Large intestine (tissue), 3 donors: ENCODE data around the gene CDK12. TPM values are rescaled to one million over a fixed set of nuclear protein-coding genes. Genes with fewer than 3 reads are reported as not detected.
"Not testable (repeated sequence)": the region's sequence is repeated elsewhere in the genome, so short reads cannot be mapped to it uniquely, and the experiment has no call there.

Experiments used
- DNase-seq, 2 donors: peaks; one replicate each; pipeline versions ENCODE4 v3.0.0 to v3.0.0-alpha.2; 2013
- H3K27ac ChIP-seq: one replicate; pipeline ENCODE4 v1.5.1; 2013; ENCODE audit warnings: low read length
- H3K27me3 ChIP-seq: 2 replicates; pipeline ENCODE4 v1.6.1; 2013; ENCODE audit warnings: low read length; ENCODE audit not compliant: control insufficient read depth, insufficient read depth
- H3K36me3 ChIP-seq: 2 replicates; pipeline ENCODE4 v1.6.1; 2013; ENCODE audit warnings: low read length; ENCODE audit not compliant: control insufficient read depth, insufficient read depth
- H3K4me1 ChIP-seq: one replicate; pipeline ENCODE4 v1.6.1; 2013; ENCODE audit warnings: low read length; ENCODE audit not compliant: control insufficient read depth, insufficient read depth
- H3K4me3 ChIP-seq: one replicate; pipeline ENCODE4 v1.5.1; 2013; ENCODE audit warnings: low read length
- H3K9me3 ChIP-seq: one replicate; pipeline ENCODE4 v1.6.1; 2013; ENCODE audit warnings: mild to moderate bottlenecking, low read depth, low read length, moderate library complexity; ENCODE audit not compliant: control insufficient read depth
- WGBS: methylation state at CpG from one replicate; pipeline ENCODE4 v1.1.5; 2013; ENCODE audit warnings: low lambda C conversion rate; ENCODE audit not compliant: insufficient coverage; 5-methylcytosine and 5-hydroxymethylcytosine counted together
- polyA plus RNA-seq: library from polyadenylated mRNA; unstranded; fragments of 120-200 nt; gene quantifications from one replicate; pipeline ENCODE4 v1.2.1, GENCODE V29; 2013

CDK12 gene
- polyA plus RNA-seq, 1 donor = 45.9 TPM

- Histone ChIP-seq H3K27ac (peak overlapping the region; percentile 99), H3K9me3 (no peaks in the 10 kb centered on the region), H3K36me3 (peaks cover under 1% of the 10 kb centered on the region), H3K27me3 (no peaks in the 10 kb centered on the region), H3K4me3 (peak overlapping the region; percentile 94), H3K4me1 (no peaks in the 10 kb centered on the region)
- peak in 1 of 2 donors; percentile 51 for DNase-seq
- WGBS = no CpG with 5 or more reads among the region's 34 CpGs
Measured at GRCh38 chr17:39461926-39462569, 762 bp downstream of the CDK12 start.

GRCh38 chr17:39462631-39463375 lies 1.5 kb downstream of the CDK12 start:
- H3K4me3 ChIP-seq = peak overlapping the region; percentile 94
- H3K9me3 ChIP-seq = no peaks in the 10 kb centered on the region
- peak overlapping the region; percentile 99 for H3K27ac ChIP-seq
- no peaks in the 10 kb centered on the region for H3K4me1 ChIP-seq
- H3K27me3 ChIP-seq = no peaks in the 10 kb centered on the region
- DNase-seq = peak; percentile 2 to 23
- 0% methylated on average over 1 of the region's 28 CpGs for WGBS
- H3K36me3 ChIP-seq = peaks cover 5% of the 10 kb centered on the region

DNA sequence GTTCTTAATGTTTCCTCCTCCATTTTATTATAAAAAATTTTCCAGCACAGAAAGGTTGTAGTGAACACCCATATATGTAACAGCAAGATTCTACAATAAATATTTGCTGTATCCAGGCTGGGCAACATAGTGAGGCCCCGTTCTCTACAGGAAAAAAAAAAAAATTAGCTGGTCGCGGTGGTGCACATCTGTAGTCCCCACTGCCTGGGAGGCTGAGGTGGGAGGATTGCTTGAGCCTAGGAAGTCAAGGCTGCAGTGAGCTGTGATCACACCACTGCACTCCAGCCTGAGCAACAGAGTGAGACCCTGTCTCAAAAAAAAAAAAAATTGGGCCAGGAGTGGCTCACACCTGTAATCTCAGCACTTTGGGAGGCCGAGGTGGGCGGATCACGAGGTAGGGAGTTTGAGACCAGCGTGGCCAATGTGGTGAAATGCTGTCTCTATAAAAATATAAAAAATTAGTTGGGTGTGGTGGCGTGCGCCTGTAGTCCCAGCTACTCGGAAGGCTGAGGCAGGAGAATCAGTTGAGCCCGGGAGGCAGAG lies 3.4 kb downstream of the CDK12 start:
- not testable (repeated sequence) for H3K27me3 ChIP-seq, H3K36me3 ChIP-seq, H3K9me3 ChIP-seq, H3K27ac ChIP-seq, DNase-seq, H3K4me1 ChIP-seq
- 90% methylated on average over 2 of the region's 11 CpGs for WGBS
- H3K4me3 ChIP-seq = peak overlapping the region; percentile 94

DNA sequence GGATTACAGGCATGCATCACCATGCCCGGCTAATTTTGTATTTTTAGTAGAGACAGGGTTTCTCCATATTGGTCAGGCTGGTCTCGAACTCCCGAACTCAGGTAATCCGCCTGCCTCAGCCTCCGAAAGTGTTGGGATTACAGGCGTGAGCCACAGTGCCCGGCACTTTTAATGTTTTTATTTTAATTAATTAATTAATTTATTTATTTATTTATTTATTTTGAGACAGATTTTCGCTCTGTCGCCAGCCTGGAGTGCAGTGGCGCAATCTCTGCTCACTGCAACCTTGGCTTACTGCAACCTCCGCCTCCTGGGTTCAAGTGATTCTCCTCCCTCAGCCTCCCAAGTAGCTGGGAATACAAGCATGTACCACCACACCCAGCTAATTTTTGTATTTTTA lies 7.3 kb downstream of the CDK12 start:
- H3K27ac ChIP-seq, H3K9me3 ChIP-seq, H3K4me1 ChIP-seq, H3K27me3 ChIP-seq, H3K4me3 ChIP-seq, DNase-seq: not testable (repeated sequence)
- no CpG with 5 or more reads among the region's 11 CpGs for WGBS
- H3K36me3 ChIP-seq = peaks cover 32% of the 10 kb centered on the region

- H3K36me3 ChIP-seq = peaks cover 46% of the 10 kb centered on the region
- WGBS = 100% methylated on average over 1 of the region's 7 CpGs
Measured at GRCh38 chr17:39473310-39473709, 12.0 kb downstream of the CDK12 start.

GRCh38 chr17:39479631-39480030 lies 18.3 kb downstream of the CDK12 start:
- not testable (repeated sequence) for DNase-seq, H3K27ac ChIP-seq, H3K4me1 ChIP-seq, H3K9me3 ChIP-seq, H3K27me3 ChIP-seq, H3K4me3 ChIP-seq
- H3K36me3 ChIP-seq = peaks cover 33% of the 10 kb centered on the region
- 100% methylated on average over 1 of the region's 8 CpGs for WGBS

More at GRCh38 chr17:39473310-39473709, 12.0 kb downstream of the CDK12 start:
- Histone ChIP-seq H3K27ac (no peak overlapping the region), H3K4me3 (no peak overlapping the region), H3K9me3 (no peaks in the 10 kb centered on the region), H3K27me3 (no peaks in the 10 kb centered on the region), H3K4me1 (no peaks in the 10 kb centered on the region)
- DNase-seq = no peak

DNA sequence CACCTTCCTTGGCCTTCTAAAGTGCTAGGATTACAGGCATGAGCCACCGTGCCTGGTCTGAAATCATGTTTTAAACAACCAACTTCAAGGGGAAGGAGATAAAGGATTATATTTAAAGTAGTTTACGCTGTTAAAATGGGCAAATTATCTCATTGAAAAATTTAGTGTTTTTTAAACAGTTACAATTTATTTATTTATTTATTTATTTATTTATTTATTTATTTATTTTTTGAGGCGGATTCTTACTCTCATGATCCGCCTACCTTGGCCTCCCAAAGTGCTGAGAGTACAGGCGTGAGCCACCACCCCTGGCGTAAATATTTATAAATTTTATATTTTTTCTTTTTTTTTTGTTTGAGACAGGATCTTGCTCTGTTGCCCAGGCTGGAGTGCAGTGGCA lies 22.2 kb downstream of the CDK12 start:
- Histone ChIP-seq H3K4me3 (no peak overlapping the region), H3K27me3 (no peaks in the 10 kb centered on the region), H3K4me1 (no peaks in the 10 kb centered on the region), H3K27ac (no peak overlapping the region), H3K9me3 (no peaks in the 10 kb centered on the region), H3K36me3 (peaks cover 25% of the 10 kb centered on the region)
- no peak for DNase-seq
- 89% methylated on average over 3 of the region's 6 CpGs for WGBS

- Histone ChIP-seq H3K36me3 (peaks cover 22% of the 10 kb centered on the region), H3K4me3 (no peak overlapping the region), H3K9me3 (no peaks in the 10 kb centered on the region), H3K27ac (no peak overlapping the region), H3K4me1 (no peaks in the 10 kb centered on the region), H3K27me3 (no peaks in the 10 kb centered on the region)
- no CpG with 5 or more reads among the region's 2 CpGs for WGBS
- DNase-seq = no peak
Measured at GRCh38 chr17:39484178-39484577, 22.9 kb downstream of the CDK12 start.

DNA sequence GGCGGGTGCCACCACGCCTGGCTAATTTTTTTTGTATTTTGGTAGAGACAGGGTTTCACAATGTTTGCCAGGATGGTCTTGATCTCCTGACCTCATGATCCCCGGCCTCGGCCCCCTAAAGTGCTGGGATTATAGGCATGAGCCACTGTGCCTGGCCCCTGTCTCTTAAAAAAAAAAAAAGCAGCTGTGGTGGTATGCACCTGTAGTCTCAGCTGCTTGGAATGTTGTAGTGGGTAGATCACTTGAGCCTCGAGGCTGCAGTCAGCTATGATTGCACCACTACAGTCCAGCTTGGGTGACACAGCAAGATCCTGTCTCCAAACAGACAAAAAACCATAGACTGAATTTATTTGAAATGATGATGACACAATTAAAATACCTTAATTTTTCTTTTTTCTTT lies 24.3 kb downstream of the CDK12 start:
- no peak overlapping the region for H3K27ac ChIP-seq
- H3K36me3 ChIP-seq = peaks cover 22% of the 10 kb centered on the region
- no peaks in the 10 kb centered on the region for H3K27me3 ChIP-seq
- WGBS = no CpG with 5 or more reads among the region's 5 CpGs
- no peaks in the 10 kb centered on the region for H3K9me3 ChIP-seq
- H3K4me3 ChIP-seq = no peak overlapping the region
- H3K4me1 ChIP-seq = no peaks in the 10 kb centered on the region
- no peak for DNase-seq

GRCh38 chr17:39486242-39486641 lies 25.0 kb downstream of the CDK12 start:
- Histone ChIP-seq H3K4me1 (no peaks in the 10 kb centered on the region), H3K9me3 (no peaks in the 10 kb centered on the region), H3K4me3 (no peak overlapping the region), H3K36me3 (peaks cover 24% of the 10 kb centered on the region), H3K27ac (no peak overlapping the region), H3K27me3 (no peaks in the 10 kb centered on the region)
- DNase-seq = no peak
- WGBS = no CpG with 5 or more reads among the region's 2 CpGs
